Rectal smooth muscle tissue (tissue), 1 donor: ENCODE data around the gene COX18.
A peak's percentile ranks its signal among the peaks of the same experiment; 100 is the strongest.

Experiments
- H3K27ac ChIP-seq: one replicate; pipeline ENCODE4 v1.7.0; 2013; ENCODE audit warnings: low read depth, low read length, inconsistent platforms
- H3K27me3 ChIP-seq: one replicate; pipeline ENCODE4 v1.7.0; 2013; ENCODE audit warnings: low read length; ENCODE audit not compliant: control insufficient read depth, insufficient read depth
- H3K36me3 ChIP-seq: one replicate; pipeline ENCODE4 v1.7.0; 2013; ENCODE audit warnings: low read length; ENCODE audit not compliant: control insufficient read depth, insufficient read depth
- H3K4me1 ChIP-seq: one replicate; pipeline ENCODE4 v1.7.0; 2013; ENCODE audit warnings: low read length; ENCODE audit not compliant: control insufficient read depth, insufficient read depth
- H3K4me3 ChIP-seq: one replicate; pipeline ENCODE4 v1.7.0; 2013; ENCODE audit warnings: low read length
- H3K9ac ChIP-seq: one replicate; pipeline ENCODE4 v1.7.0; 2013; ENCODE audit warnings: low read length

Gene COX18

GRCh38 chr4:73075832-73076231, 6.3 kb upstream of the COX18 start:
- Histone ChIP-seq H3K4me3 (no peak overlapping the region), H3K36me3 (peaks cover 12% of the 10 kb centered on the region), H3K9ac (no peak overlapping the region), H3K4me1 (no peaks in the 10 kb centered on the region), H3K27me3 (no peaks in the 10 kb centered on the region), H3K27ac (no peak overlapping the region)

DNA sequence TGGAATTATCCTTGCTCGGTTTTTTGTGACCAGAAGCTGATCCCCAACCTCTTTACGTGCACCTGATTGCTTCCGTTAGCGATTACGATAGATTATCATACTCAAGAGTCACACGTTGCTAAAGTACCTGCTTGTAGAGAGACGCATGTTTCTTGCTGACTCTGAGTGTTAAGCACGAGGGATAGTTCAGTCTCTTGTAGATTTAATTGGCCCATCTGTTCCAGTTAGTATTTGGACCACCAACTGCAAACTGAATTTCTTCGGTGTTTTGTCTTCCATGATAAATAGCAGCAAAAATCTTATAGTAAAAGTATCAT, 516 bp upstream of the COX18 start:
- H3K4me3 ChIP-seq = peak overlapping the region; percentile 96
- no peaks in the 10 kb centered on the region for H3K27me3 ChIP-seq
- peak overlapping the region; percentile 95 for H3K27ac ChIP-seq
- peak overlapping the region; percentile 92 for H3K9ac ChIP-seq
- H3K4me1 ChIP-seq = peaks cover 14% of the 10 kb centered on the region
- no peaks in the 10 kb centered on the region for H3K36me3 ChIP-seq

DNA sequence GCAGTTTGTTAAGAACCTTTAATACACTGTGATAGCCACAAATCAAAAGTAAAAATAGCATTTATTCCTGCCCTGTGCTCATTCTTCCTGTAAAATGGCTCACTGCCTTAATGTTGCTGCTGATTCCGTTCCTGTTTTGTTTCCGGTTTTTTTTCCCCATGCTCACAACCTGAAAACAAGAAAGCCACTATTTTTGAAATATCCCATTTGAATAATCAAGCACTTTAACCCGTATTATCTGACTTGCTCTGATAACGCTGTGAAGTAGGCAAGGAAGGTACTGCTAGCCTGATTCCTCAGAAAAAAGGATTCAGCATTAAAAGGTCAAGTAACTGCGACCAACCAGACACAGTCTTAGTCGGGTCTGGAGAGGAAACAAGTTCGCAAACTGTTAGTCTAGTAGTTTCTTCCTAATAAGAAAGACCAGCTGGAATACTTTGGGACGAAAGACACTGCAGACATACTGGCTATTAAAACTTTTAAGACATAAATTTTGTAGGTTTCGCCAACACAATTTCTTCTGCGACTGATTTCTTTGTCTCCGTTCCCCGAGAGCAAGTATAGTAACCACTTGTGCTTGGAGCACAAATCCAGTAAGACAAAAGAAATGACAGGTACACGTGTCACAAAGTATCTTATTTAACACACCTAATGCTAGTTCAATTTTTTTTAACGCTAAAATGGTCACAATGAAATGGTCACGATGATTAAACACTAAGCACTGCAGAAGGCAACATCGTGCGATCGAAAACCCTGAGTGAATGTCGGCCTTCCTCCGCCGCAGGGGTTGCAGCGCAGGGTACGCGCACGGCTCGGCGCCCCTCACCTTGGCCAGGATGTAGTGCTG, 802 bp downstream of the COX18 start:
- Histone ChIP-seq H3K4me1 (peaks cover 14% of the 10 kb centered on the region), H3K4me3 (peak overlapping the region; percentile 96), H3K36me3 (no peaks in the 10 kb centered on the region), H3K9ac (peak overlapping the region; percentile 43), H3K27me3 (no peaks in the 10 kb centered on the region), H3K27ac (peak overlapping the region; percentile 95)

- Histone ChIP-seq H3K9ac (peak overlapping the region; percentile 19), H3K27ac (peak overlapping the region; percentile 95), H3K4me1 (peaks cover 14% of the 10 kb centered on the region), H3K27me3 (no peaks in the 10 kb centered on the region), H3K36me3 (no peaks in the 10 kb centered on the region), H3K4me3 (peak overlapping the region; percentile 96)
Measured at GRCh38 chr4:73067971-73068394, 1.5 kb downstream of the COX18 start.

- Histone ChIP-seq H3K27me3 (no peaks in the 10 kb centered on the region), H3K9ac (no peak overlapping the region), H3K27ac (no peak overlapping the region), H3K4me1 (peaks cover 14% of the 10 kb centered on the region), H3K4me3 (no peak overlapping the region), H3K36me3 (no peaks in the 10 kb centered on the region)
Measured at GRCh38 chr4:73066928-73067327, 2.6 kb downstream of the COX18 start.

DNA sequence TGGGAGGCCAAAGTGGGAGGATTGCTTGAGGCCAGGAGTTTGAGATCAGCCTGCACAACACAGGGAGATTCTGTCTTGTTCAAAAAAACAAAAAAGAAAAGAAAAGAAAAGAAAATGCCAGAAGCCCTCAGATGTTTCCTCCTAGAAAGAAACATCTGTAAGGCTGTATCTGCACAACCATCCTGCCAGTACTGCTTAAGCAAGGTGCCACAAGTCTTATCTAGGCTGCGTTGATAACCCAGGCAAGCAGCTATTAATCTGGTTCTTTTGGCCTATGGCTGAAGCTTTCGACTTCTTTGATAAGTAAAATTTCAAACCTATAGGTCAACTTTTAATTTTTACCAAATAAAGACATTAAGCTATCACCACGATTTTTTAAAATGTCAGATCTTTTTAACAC, 3.1 kb downstream of the COX18 start:
- Histone ChIP-seq H3K4me3 (no peak overlapping the region), H3K4me1 (peaks cover 14% of the 10 kb centered on the region), H3K9ac (no peak overlapping the region), H3K27ac (no peak overlapping the region), H3K36me3 (no peaks in the 10 kb centered on the region), H3K27me3 (no peaks in the 10 kb centered on the region)

GRCh38 chr4:73064536-73064935, 5.0 kb downstream of the COX18 start:
- H3K36me3 ChIP-seq = peaks cover under 1% of the 10 kb centered on the region
- H3K4me3 ChIP-seq = no peak overlapping the region
- H3K4me1 ChIP-seq = peaks cover 8% of the 10 kb centered on the region
- H3K27ac ChIP-seq = no peak overlapping the region
- H3K27me3 ChIP-seq = no peaks in the 10 kb centered on the region
- no peak overlapping the region for H3K9ac ChIP-seq

DNA sequence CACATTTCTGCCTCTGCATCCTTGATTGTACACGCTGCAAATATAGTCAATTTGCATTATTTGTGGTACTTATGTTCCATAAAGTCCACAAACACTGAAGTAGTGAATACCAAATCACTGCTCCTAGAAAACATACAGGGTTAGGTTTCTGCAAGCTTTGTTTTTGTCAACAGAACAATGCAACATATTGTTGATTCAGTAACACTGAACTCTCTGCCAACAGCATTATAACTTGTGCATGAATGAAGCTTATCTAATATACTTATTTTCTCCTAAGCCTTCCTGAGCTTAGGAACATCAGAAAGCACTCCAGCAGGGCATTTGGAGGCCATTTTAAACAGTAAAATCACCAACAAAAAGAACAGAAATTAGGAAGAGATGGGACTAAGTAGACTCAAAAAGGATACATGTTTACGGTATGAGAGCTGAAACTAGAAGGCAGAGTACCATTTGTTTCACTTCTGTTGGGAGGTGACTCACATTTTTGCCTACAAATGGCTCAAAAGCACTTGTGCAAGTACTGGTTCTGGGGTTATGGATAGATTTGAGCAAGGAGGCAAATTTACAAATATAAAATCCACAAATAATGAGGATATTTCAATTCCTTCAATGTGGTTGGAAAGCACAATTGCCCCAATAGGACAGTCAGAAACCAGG, 14.1 kb downstream of the COX18 start:
- Histone ChIP-seq H3K27ac (no peak overlapping the region), H3K36me3 (peaks cover 8% of the 10 kb centered on the region), H3K4me3 (no peak overlapping the region)

DNA sequence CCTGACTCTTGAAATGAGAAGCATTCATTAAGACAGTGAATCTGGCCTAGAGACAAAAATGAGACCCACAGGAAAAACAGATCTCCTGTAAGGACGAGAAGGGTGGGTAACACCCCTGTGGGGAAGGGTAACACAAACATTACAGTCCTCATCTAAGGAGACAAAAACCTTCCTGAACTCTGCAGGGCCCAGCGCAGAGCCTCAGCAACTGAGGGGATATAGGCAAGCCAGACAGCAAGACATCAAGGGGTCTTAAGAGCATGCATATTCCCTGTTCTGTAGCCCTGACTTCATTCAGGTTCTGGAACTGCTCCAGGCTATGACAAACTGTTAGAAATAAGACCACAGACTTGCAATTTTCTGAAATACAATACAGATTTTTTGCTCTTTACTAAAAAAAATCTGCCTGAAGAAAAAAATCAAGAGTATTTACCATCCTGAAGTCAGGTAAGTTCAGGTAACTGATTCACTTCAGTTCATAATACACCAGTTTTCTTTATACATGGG, 15.5 kb downstream of the COX18 start:
- no peaks in the 10 kb centered on the region for H3K4me1 ChIP-seq
- no peak overlapping the region for H3K4me3 ChIP-seq
- no peaks in the 10 kb centered on the region for H3K27me3 ChIP-seq
- no peak overlapping the region for H3K9ac ChIP-seq
- H3K27ac ChIP-seq = no peak overlapping the region
- peaks cover 3% of the 10 kb centered on the region for H3K36me3 ChIP-seq

More for the DNA sequence above, 14.1 kb downstream of the COX18 start:
- Histone ChIP-seq H3K9ac (no peak overlapping the region), H3K4me1 (no peaks in the 10 kb centered on the region), H3K27me3 (no peaks in the 10 kb centered on the region)

GRCh38 chr4:73053076-73053475, 16.4 kb downstream of the COX18 start:
- Histone ChIP-seq H3K4me1 (no peaks in the 10 kb centered on the region), H3K4me3 (no peak overlapping the region), H3K36me3 (no peaks in the 10 kb centered on the region), H3K9ac (no peak overlapping the region), H3K27ac (no peak overlapping the region), H3K27me3 (no peaks in the 10 kb centered on the region)

- Histone ChIP-seq H3K27me3 (no peaks in the 10 kb centered on the region), H3K27ac (no peak overlapping the region)
Measured at GRCh38 chr4:73051625-73052024, 17.9 kb downstream of the COX18 start.

DNA sequence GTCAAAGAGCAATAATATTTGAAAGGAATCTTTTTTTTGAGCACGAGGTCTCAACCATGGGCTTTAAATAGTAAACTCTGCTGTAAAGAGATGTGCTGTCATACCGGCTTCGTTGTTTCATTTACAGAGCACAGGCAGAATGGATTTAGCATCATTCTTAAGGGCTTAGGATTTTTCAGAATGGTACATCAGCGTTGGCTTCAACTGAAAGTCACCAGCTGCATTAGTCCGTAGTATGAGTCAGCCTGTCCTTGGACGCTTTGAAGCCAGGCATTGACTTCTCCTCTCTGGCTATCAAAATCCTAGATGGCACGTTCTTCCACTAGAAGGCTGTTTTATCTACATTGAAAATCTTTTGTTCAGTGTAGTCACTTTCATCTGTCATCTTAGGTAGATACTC, 23.6 kb downstream of the COX18 start:
- H3K27ac ChIP-seq = no peak overlapping the region

More at GRCh38 chr4:73051625-73052024, 17.9 kb downstream of the COX18 start:
- H3K36me3 ChIP-seq = no peaks in the 10 kb centered on the region
- H3K4me3 ChIP-seq = no peak overlapping the region
- no peak overlapping the region for H3K9ac ChIP-seq
- H3K4me1 ChIP-seq = no peaks in the 10 kb centered on the region

More for the DNA sequence above, 23.6 kb downstream of the COX18 start:
- H3K4me1 ChIP-seq = no peaks in the 10 kb centered on the region
- H3K4me3 ChIP-seq = no peak overlapping the region
- no peaks in the 10 kb centered on the region for H3K27me3 ChIP-seq
- H3K36me3 ChIP-seq = no peaks in the 10 kb centered on the region
- no peak overlapping the region for H3K9ac ChIP-seq
